Measurements from ENCODE around the gene PZP. TPM values are rescaled to one million over a fixed set of nuclear protein-coding genes. Genes with fewer than 3 reads are reported as not detected.

PZP gene
- total RNA-seq, 1 donor from 2014 or later = 0.07 TPM

DNA sequence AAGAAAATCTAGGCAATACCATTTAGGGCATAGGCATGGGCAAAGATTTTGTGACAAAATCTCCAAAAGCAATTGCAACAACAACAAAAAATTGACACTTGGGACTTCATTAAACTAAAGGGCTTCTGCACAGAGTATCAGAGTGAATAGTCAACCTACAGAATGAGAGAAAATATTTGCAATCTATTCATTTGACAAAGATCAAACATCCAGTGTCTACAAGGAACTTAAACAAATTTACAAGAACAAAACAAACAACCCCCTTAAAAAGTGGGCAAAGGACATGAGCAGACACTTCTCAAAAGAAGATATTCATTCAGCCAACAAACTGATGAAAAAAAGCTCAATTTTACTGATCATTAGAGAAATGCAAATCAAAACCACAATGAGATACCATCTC is 44.1 kb upstream of the PZP start:
- TF ChIP-seq, protein P1, sequence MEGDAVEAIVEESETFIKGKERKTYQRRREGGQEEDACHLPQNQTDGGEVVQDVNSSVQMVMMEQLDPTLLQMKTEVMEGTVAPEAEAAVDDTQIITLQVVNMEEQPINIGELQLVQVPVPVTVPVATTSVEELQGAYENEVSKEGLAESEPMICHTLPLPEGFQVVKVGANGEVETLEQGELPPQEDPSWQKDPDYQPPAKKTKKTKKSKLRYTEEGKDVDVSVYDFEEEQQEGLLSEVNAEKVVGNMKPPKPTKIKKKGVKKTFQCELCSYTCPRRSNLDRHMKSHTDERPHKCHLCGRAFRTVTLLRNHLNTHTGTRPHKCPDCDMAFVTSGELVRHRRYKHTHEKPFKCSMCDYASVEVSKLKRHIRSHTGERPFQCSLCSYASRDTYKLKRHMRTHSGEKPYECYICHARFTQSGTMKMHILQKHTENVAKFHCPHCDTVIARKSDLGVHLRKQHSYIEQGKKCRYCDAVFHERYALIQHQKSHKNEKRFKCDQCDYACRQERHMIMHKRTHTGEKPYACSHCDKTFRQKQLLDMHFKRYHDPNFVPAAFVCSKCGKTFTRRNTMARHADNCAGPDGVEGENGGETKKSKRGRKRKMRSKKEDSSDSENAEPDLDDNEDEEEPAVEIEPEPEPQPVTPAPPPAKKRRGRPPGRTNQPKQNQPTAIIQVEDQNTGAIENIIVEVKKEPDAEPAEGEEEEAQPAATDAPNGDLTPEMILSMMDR (conservative IDR thresholded peaks at IDR 0.05) = no peak
- no peaks in the 10 kb centered on the region for H3K36me3 Mint-ChIP-seq
- no peak overlapping the region for H3K4me3 Mint-ChIP-seq
- DNase-seq (ENCODE audit: extremely low spot score, unreplicated experiment) = no peak
- peaks cover 42% of the 10 kb centered on the region for H3K27me3 Mint-ChIP-seq
- no peaks in the 10 kb centered on the region for H3K4me1 Mint-ChIP-seq (ENCODE audit: unreplicated experiment)
- no peaks in the 10 kb centered on the region for H3K9me3 Mint-ChIP-seq
- no peak overlapping the region for H3K27ac Mint-ChIP-seq

DNA sequence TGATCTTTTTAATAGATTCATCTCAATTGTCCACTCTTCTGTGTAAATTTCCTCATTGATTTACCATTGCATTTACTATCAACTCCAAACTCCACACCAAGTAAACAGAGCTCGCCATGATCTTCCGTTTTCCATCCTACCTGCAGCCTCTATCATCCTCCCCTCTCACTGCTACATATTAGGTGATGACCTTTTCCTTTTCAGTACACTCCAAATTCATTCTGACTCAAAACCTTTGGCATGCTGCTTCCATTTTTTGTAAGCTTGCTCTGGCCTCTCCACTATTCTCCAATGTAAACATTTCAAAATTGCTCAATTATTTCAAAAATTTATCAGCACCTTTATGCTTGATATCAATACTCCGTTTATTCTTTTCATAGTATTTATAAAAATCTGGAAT is 40.2 kb upstream of the PZP start:
- Mint-ChIP-seq H3K4me3 (no peak overlapping the region), H3K9me3 (no peaks in the 10 kb centered on the region), H3K27me3 (peaks cover 31% of the 10 kb centered on the region), H3K27ac (no peak overlapping the region), H3K36me3 (no peaks in the 10 kb centered on the region), H3K4me1 (ENCODE audit: unreplicated experiment) (no peaks in the 10 kb centered on the region)
- DNase-seq (ENCODE audit: extremely low spot score, unreplicated experiment) = no peak
- TF ChIP-seq, protein P1 (conservative IDR thresholded peaks at IDR 0.05) = no peak

DNA sequence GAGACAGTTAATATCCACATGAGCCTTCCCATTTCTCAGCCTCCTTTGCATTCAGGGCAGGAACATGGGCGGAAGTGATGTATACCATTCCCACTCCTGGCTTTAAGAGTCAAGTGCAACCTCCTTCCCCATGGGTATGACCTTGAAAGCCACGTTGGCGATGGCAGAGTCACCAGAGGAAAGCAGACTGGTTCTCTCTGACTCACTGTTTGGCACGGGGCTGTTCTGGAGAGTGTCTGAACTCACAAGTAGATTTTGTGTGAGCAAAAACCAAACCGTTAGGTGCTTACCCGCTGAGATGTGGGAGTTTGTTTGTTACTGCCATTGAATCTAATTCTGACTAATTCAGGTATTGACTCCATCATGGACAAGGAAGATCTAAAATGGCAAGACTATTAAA is 36.7 kb upstream of the PZP start:
- TF ChIP-seq, protein P1 (conservative IDR thresholded peaks at IDR 0.05) = no peak
- Mint-ChIP-seq H3K36me3 (no peaks in the 10 kb centered on the region), H3K4me1 (ENCODE audit: unreplicated experiment) (no peaks in the 10 kb centered on the region), H3K4me3 (no peak overlapping the region), H3K9me3 (no peaks in the 10 kb centered on the region), H3K27me3 (peaks cover 26% of the 10 kb centered on the region), H3K27ac (no peak overlapping the region)
- no peak for DNase-seq (ENCODE audit: extremely low spot score, unreplicated experiment)

DNA sequence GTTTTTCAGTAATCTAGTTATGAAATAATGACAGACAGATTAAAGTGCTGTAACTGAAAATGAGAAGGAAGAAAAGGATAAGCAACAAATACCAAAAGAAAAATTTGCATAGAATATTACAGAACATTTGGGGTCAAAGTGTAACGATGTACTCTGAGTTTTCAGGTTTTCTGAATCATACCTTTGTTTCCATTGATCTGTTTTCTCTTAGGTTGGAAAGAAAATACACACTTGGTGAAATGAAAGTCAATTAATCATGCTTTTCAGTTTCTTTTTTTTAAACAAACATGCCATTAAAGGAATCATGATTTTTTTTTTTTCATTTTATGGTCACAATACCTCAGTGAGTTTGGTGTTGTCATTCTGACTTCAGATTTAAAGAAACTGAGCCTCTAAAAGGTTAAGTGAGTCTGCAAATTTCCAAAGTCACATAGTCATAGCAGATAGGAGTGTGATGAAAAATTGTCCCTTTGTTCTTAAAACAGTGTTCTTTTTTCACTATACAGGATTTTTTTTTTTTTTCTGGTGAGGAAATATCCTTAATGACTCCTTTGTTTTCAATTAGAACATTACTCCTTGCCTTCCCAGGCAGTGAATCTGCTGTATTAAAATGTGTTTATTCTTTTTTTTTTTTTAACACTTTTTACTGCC is 35.9 kb upstream of the PZP start:
- Mint-ChIP-seq H3K27ac (no peak overlapping the region), H3K36me3 (no peaks in the 10 kb centered on the region)
- DNase-seq (ENCODE audit: extremely low spot score, unreplicated experiment) = no peak

DNA sequence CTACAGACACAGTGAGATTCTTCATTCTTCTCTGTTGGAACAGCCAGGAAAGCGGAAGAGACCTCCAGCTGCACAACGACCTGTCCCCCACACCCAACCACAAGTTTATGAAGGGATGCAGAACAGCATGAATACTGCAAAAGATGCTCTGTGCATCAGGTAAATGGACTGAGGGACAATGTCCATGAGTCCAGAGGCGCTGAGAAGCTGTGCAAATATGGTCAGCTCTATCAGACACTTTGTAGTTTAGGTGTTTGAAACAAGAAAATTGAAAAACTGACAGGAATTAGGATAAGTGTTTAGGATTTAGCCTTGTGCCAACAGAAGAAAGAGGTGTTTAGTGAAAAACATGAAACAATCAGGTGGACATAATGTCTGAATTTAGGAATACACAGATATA is 33.1 kb upstream of the PZP start:
- no peak for DNase-seq (ENCODE audit: extremely low spot score, unreplicated experiment)
- TF ChIP-seq, protein P1 (conservative IDR thresholded peaks at IDR 0.05) = no peak
- peaks cover 34% of the 10 kb centered on the region for H3K27me3 Mint-ChIP-seq
- no peaks in the 10 kb centered on the region for H3K4me1 Mint-ChIP-seq (ENCODE audit: unreplicated experiment)
- no peak overlapping the region for H3K4me3 Mint-ChIP-seq
- no peaks in the 10 kb centered on the region for H3K9me3 Mint-ChIP-seq
- no peak overlapping the region for H3K27ac Mint-ChIP-seq
- H3K36me3 Mint-ChIP-seq = no peaks in the 10 kb centered on the region

More for the DNA sequence above, 35.9 kb upstream of the PZP start:
- no peak overlapping the region for H3K4me3 Mint-ChIP-seq
- H3K9me3 Mint-ChIP-seq = no peaks in the 10 kb centered on the region
- H3K27me3 Mint-ChIP-seq = peaks cover 23% of the 10 kb centered on the region
- no peaks in the 10 kb centered on the region for H3K4me1 Mint-ChIP-seq (ENCODE audit: unreplicated experiment)
- TF ChIP-seq, protein P1 (conservative IDR thresholded peaks at IDR 0.05) = no peak

Data from type B pancreatic cell (in vitro differentiated cells).